Testis (tissue), 2 donors: ENCODE data around the gene ADAM10.

Experiments
- CTCF ChIP-seq, 3 experiments: fragments of 450-650 bp in 2 of 3; fragments of 200-600 bp in 1 of 3; sonication (generic) in 1 of 3; IDR thresholded peaks; one replicate each; pipeline ENCODE4 v1.5.1; 2016 to 2019; ENCODE audit warnings: antibody characterized with exemption in 3 of 3, mild to moderate bottlenecking in 2 of 3, moderate library complexity in 1 of 3
- POLR2A ChIP-seq: fragments of 450-650 bp; IDR thresholded peaks from one replicate; pipeline ENCODE4 v1.6.1; 2017; ENCODE audit warnings: antibody characterized with exemption, mild to moderate bottlenecking, moderate library complexity

- no peak for TF ChIP-seq POLR2A
- no peak for TF ChIP-seq CTCF (IDR thresholded peaks at IDR 0.05)
Measured at GRCh38 chr15:58671186-58671585, 78.3 kb downstream of the ADAM10 start.
